Natural killer cell (primary cell): ENCODE measurements around the gene SRPRA. TPM values are rescaled to one million over a fixed set of nuclear protein-coding genes. Genes with fewer than 3 reads are reported as not detected.
"Not testable (repeated sequence)": the region's sequence is repeated elsewhere in the genome, so short reads cannot be mapped to it uniquely, and the experiment has no call there.

Experiments
- ATAC-seq, 3 donors: fragments of 150-1000 bp in 2 of 3; fragments of 200-7000 bp in 1 of 3; cut with Tn5 transposase; 1 replicate in 1 of 3; 2 replicates in 2 of 3; pipeline ENCODE4 v1.10.0; 2021; ENCODE audit warnings: mild to moderate bottlenecking in 2 of 3, moderate library complexity in 2 of 3
- DNase-seq, 2 donors: peaks; one replicate each; pipeline versions ENCODE4 v3.0.0 to v3.0.0-alpha.2; 2013 to 2021; ENCODE audit warnings: mixed read lengths in 1 of 2
- H3K27ac ChIP-seq: one replicate; pipeline ENCODE4 v1.5.1; 2013; ENCODE audit warnings: mild to moderate bottlenecking, low read length
- H3K27me3 ChIP-seq: one replicate; pipeline ENCODE4 v1.6.1; 2013; ENCODE audit warnings: low read length; ENCODE audit not compliant: control insufficient read depth, insufficient read depth
- H3K36me3 ChIP-seq: one replicate; pipeline ENCODE4 v1.6.1; 2013; ENCODE audit warnings: low read length; ENCODE audit not compliant: control insufficient read depth, insufficient read depth
- H3K4me1 ChIP-seq: one replicate; pipeline ENCODE4 v1.6.1; 2013; ENCODE audit warnings: low read length; ENCODE audit not compliant: control insufficient read depth, insufficient read depth
- H3K4me3 ChIP-seq: one replicate; pipeline ENCODE4 v1.5.1; 2013; ENCODE audit warnings: low read length
- H3K9me3 ChIP-seq: one replicate; pipeline ENCODE4 v1.6.1; 2013; ENCODE audit warnings: low read length; ENCODE audit not compliant: control insufficient read depth, insufficient read depth
- H3K27ac Mint-ChIP-seq, 2 donors: one replicate each; pipeline ENCODE4 v1.8.0; 2022; ENCODE audit warnings: mild to moderate bottlenecking in 2 of 2, mixed read lengths in 2 of 2, moderate library complexity in 1 of 2
- H3K27me3 Mint-ChIP-seq, 2 donors: one replicate each; pipeline ENCODE4 v1.8.0; 2022; ENCODE audit warnings: low read depth in 2 of 2, mixed read lengths in 2 of 2
- H3K36me3 Mint-ChIP-seq: one replicate; pipeline ENCODE4 v1.8.0; 2022; ENCODE audit warnings: mixed read lengths
- H3K4me1 Mint-ChIP-seq, 2 donors: one replicate each; pipeline ENCODE4 v1.8.0; 2022; ENCODE audit warnings: mixed read lengths in 2 of 2
- H3K4me3 Mint-ChIP-seq: one replicate; pipeline ENCODE4 v1.8.0; 2022; ENCODE audit warnings: mild to moderate bottlenecking, moderate library complexity, mixed read lengths
- H3K9me3 Mint-ChIP-seq, 2 donors: one replicate each; pipeline ENCODE4 v1.8.0; 2022; ENCODE audit warnings: mixed read lengths in 2 of 2
- WGBS: methylation state at CpG from one replicate; pipeline ENCODE4 v1.1.7; 2013; ENCODE audit warnings: missing lambda C conversion rate; ENCODE audit not compliant: insufficient coverage; 5-methylcytosine and 5-hydroxymethylcytosine counted together
- intact Hi-C: fragments of 100-400 bp; cut with micrococcal nuclease; formaldehyde crosslinking; loops from one replicate; pipeline ENCODE4 v1.14.2; 2022
- total RNA-seq, 4 donors: library from RNA; stranded (reverse); fragments of 120-200 nt in 1 of 4; gene quantifications; one replicate each; pipeline versions ENCODE4 v1.2.3 to v1.2.4, GENCODE V29; 2013 to 2022
- TF ChIP-seq, protein P1 (sequence below): fragments of 200-600 bp; IDR thresholded peaks from one replicate; pipeline ENCODE4 v1.8.0; 2022; ENCODE audit warnings: antibody characterized with exemption

SRPRA gene
- total RNA-seq, 3 donors from 2014 or later (not counting 1 experiment from before 2014, with no cell fraction given) = 188 to 225 (median 195) TPM

DNA sequence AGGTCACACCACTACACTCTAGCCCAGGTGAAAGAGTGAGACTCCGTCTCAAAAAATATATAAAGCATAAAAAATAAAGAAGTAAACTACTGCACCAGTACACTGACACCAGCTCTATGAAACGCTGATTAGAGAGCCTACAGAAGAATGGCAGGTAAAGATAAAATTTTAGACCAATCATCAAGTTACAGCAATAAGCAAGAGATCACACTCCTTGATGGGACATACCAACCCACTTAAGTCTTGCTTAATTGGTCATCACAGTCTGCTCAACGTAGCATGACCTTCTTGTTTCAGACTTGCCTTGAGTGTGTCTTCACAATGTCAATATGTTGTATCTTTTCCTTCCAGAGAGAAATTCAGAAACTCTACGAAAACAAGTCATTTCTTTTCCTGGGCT lies 12.5 kb downstream of the SRPRA start:
- TF ChIP-seq, protein P1, sequence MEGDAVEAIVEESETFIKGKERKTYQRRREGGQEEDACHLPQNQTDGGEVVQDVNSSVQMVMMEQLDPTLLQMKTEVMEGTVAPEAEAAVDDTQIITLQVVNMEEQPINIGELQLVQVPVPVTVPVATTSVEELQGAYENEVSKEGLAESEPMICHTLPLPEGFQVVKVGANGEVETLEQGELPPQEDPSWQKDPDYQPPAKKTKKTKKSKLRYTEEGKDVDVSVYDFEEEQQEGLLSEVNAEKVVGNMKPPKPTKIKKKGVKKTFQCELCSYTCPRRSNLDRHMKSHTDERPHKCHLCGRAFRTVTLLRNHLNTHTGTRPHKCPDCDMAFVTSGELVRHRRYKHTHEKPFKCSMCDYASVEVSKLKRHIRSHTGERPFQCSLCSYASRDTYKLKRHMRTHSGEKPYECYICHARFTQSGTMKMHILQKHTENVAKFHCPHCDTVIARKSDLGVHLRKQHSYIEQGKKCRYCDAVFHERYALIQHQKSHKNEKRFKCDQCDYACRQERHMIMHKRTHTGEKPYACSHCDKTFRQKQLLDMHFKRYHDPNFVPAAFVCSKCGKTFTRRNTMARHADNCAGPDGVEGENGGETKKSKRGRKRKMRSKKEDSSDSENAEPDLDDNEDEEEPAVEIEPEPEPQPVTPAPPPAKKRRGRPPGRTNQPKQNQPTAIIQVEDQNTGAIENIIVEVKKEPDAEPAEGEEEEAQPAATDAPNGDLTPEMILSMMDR = no peak
- Mint-ChIP-seq H3K4me3 (no peak overlapping the region), H3K9me3 (no peaks in the 10 kb centered on the region), H3K27me3 (no peaks in the 10 kb centered on the region), H3K27ac (peak overlapping the region in 1 of 2 donors; percentile 42), H3K4me1 (no peaks in the 10 kb centered on the region), H3K36me3 (no peaks in the 10 kb centered on the region)
- WGBS = 95% methylated on average over 3 of the region's 4 CpGs
- H3K27ac ChIP-seq = no peak overlapping the region
- peaks cover 15% of the 10 kb centered on the region for H3K36me3 ChIP-seq
- no peaks in the 10 kb centered on the region for H3K27me3 ChIP-seq
- DNase-seq = no peak
- no peak overlapping the region for H3K4me3 ChIP-seq
- intact Hi-C loops = no loop called here
- ATAC-seq = no peak
- H3K4me1 ChIP-seq = no peaks in the 10 kb centered on the region
- H3K9me3 ChIP-seq = no peaks in the 10 kb centered on the region

GRCh38 chr11:126255507-126255906 lies 13.2 kb downstream of the SRPRA start:
- H3K4me3 ChIP-seq, H3K36me3 Mint-ChIP-seq, DNase-seq, H3K27me3 Mint-ChIP-seq, H3K27ac ChIP-seq, intact Hi-C loops, ATAC-seq, H3K27me3 ChIP-seq, H3K9me3 Mint-ChIP-seq, H3K4me1 ChIP-seq, H3K4me1 Mint-ChIP-seq, H3K4me3 Mint-ChIP-seq, H3K27ac Mint-ChIP-seq, H3K9me3 ChIP-seq: not testable (repeated sequence)
- 95% methylated on average over 3 of the region's 5 CpGs for WGBS
- peaks cover 16% of the 10 kb centered on the region for H3K36me3 ChIP-seq

GRCh38 chr11:126254819-126255218 lies 13.9 kb downstream of the SRPRA start:
- H3K4me1 Mint-ChIP-seq = no peaks in the 10 kb centered on the region
- H3K9me3 Mint-ChIP-seq = no peaks in the 10 kb centered on the region
- H3K27me3 ChIP-seq = no peaks in the 10 kb centered on the region
- H3K36me3 Mint-ChIP-seq = no peaks in the 10 kb centered on the region
- peaks cover 16% of the 10 kb centered on the region for H3K36me3 ChIP-seq
- 100% methylated on average over 1 of the region's 1 CpG for WGBS
- TF ChIP-seq, protein P1 = no peak
- H3K27me3 Mint-ChIP-seq = no peaks in the 10 kb centered on the region
- H3K9me3 ChIP-seq = no peaks in the 10 kb centered on the region
- no peaks in the 10 kb centered on the region for H3K4me1 ChIP-seq
- H3K4me3 ChIP-seq = no peak overlapping the region
- ATAC-seq (no peak), DNase-seq (no peak)
- H3K4me3 Mint-ChIP-seq = no peak overlapping the region
- no peak overlapping the region for H3K27ac ChIP-seq
- no peak overlapping the region for H3K27ac Mint-ChIP-seq
- intact Hi-C loops = no loop called here

DNA sequence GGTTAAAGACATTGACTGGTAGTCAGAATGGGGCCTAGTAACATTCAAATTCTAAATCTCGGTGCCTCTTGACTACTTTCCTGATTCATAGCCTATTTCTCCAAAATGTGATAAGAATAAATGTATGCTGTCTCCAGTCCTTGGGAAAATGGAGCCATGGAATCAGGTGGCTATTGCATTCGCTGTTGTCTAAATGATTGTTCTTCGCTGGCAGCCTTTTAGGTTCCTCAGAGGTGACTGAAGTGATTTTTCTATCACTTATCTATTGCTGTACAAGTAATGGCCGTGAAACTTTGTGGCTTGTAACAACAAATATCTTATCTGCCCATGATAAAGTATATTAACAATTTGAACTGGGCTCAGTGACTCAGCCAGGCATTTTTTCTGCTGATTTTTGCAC lies 15.4 kb downstream of the SRPRA start:
- TF ChIP-seq, protein P1 = no peak
- Mint-ChIP-seq H3K27me3 (no peaks in the 10 kb centered on the region), H3K27ac (no peak overlapping the region), H3K4me3 (no peak overlapping the region), H3K9me3 (no peaks in the 10 kb centered on the region), H3K4me1 (no peaks in the 10 kb centered on the region), H3K36me3 (no peaks in the 10 kb centered on the region)
- Histone ChIP-seq H3K9me3 (no peaks in the 10 kb centered on the region), H3K36me3 (peaks cover 16% of the 10 kb centered on the region), H3K27me3 (no peaks in the 10 kb centered on the region), H3K4me3 (no peak overlapping the region), H3K4me1 (no peaks in the 10 kb centered on the region), H3K27ac (no peak overlapping the region)
- intact Hi-C loops = no loop called here
- ATAC-seq (no peak), DNase-seq (no peak)
- WGBS = 93% methylated on average over 3 of the region's 4 CpGs
